ENCODE data around the gene TEAD1. TPM values are rescaled to one million over a fixed set of nuclear protein-coding genes. Genes with fewer than 3 reads are reported as not detected.

TEAD1 gene
- total RNA-seq, 2 experiments from 2014 or later, result 5.6 to 10.8 TPM

- no TSS peak for BruUV-seq (replicated peaks)
Observed at GRCh38 chr11:12975195-12975594, 301.0 kb downstream of the TEAD1 start.

GRCh38 chr11:12979928-12980689 is 305.9 kb downstream of the TEAD1 start:
- no peak overlapping the region for H2AFZ ChIP-seq (ENCODE audit: low read length)
- no peaks in the 10 kb centered on the region for H3K79me2 ChIP-seq (ENCODE audit: insufficient read depth, low read depth, low read length)
- intact Hi-C loops (cut with micrococcal nuclease; ENCODE audit: unreplicated experiment), result no loop called here
- H3K9me3 ChIP-seq (ENCODE audit: low read length), result no peaks in the 10 kb centered on the region
- no peak for DNase-seq (ENCODE audit: low spot score)
- no TSS peak for BruUV-seq (replicated peaks)
- H3K9me2 ChIP-seq (ENCODE audit: insufficient read depth, low read length), result no peaks in the 10 kb centered on the region
- no peak overlapping the region for H3K4me3 ChIP-seq (ENCODE audit: low read depth, low read length, poor library complexity, severe bottlenecking)
- no peaks in the 10 kb centered on the region for H3K36me3 ChIP-seq (ENCODE audit: insufficient read depth, low read length)
- H3K4me2 ChIP-seq (ENCODE audit: low read length), result no peak overlapping the region
- ChIA-PET CTCF (ENCODE audit: unreplicated experiment) (no interaction called here), POLR2A (no interaction called here)
- no peak overlapping the region for H3K27ac ChIP-seq (ENCODE audit: low read depth, low read length, poor library complexity, severe bottlenecking)
- no peak for TF ChIP-seq EZH2phosphoT487 (IDR thresholded peaks at IDR 0.05; ENCODE audit: borderline replicate concordance, low read depth, low read length)
- TF ChIP-seq, protein P1, sequence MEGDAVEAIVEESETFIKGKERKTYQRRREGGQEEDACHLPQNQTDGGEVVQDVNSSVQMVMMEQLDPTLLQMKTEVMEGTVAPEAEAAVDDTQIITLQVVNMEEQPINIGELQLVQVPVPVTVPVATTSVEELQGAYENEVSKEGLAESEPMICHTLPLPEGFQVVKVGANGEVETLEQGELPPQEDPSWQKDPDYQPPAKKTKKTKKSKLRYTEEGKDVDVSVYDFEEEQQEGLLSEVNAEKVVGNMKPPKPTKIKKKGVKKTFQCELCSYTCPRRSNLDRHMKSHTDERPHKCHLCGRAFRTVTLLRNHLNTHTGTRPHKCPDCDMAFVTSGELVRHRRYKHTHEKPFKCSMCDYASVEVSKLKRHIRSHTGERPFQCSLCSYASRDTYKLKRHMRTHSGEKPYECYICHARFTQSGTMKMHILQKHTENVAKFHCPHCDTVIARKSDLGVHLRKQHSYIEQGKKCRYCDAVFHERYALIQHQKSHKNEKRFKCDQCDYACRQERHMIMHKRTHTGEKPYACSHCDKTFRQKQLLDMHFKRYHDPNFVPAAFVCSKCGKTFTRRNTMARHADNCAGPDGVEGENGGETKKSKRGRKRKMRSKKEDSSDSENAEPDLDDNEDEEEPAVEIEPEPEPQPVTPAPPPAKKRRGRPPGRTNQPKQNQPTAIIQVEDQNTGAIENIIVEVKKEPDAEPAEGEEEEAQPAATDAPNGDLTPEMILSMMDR (conservative IDR thresholded peaks at IDR 0.05; ENCODE audit: low read length), result no peak
- H4K20me1 ChIP-seq (ENCODE audit: insufficient read depth, low read length), result no peaks in the 10 kb centered on the region
- no peaks in the 10 kb centered on the region for H3K4me1 ChIP-seq (ENCODE audit: insufficient read depth, low read length, poor library complexity, severe bottlenecking)

More at GRCh38 chr11:12975195-12975594, 301.0 kb downstream of the TEAD1 start:
- POLR2A ChIA-PET, result no interaction called here
- no peak for DNase-seq (ENCODE audit: low spot score)
- no peaks in the 10 kb centered on the region for H3K36me3 ChIP-seq (ENCODE audit: insufficient read depth, low read length)
- no peaks in the 10 kb centered on the region for H3K79me2 ChIP-seq (ENCODE audit: insufficient read depth, low read depth, low read length)
- no peaks in the 10 kb centered on the region for H4K20me1 ChIP-seq (ENCODE audit: insufficient read depth, low read length)
- CTCF ChIA-PET (ENCODE audit: unreplicated experiment), result no interaction called here
- TF ChIP-seq, protein P1 (conservative IDR thresholded peaks at IDR 0.05; ENCODE audit: low read length), result no peak
- TF ChIP-seq EZH2phosphoT487 (IDR thresholded peaks at IDR 0.05; ENCODE audit: borderline replicate concordance, low read depth, low read length), result no peak
- no peak overlapping the region for H3K4me2 ChIP-seq (ENCODE audit: low read length)
- no peaks in the 10 kb centered on the region for H3K9me3 ChIP-seq (ENCODE audit: low read length)
- no peaks in the 10 kb centered on the region for H3K9me2 ChIP-seq (ENCODE audit: insufficient read depth, low read length)
- H3K27ac ChIP-seq (ENCODE audit: low read depth, low read length, poor library complexity, severe bottlenecking), result no peak overlapping the region
- H3K4me1 ChIP-seq (ENCODE audit: insufficient read depth, low read length, poor library complexity, severe bottlenecking), result no peaks in the 10 kb centered on the region
- intact Hi-C loops (cut with micrococcal nuclease; ENCODE audit: unreplicated experiment), result no loop called here
- H2AFZ ChIP-seq (ENCODE audit: low read length), result no peak overlapping the region
- H3K4me3 ChIP-seq (ENCODE audit: low read depth, low read length, poor library complexity, severe bottlenecking), result no peak overlapping the region
